Vagina (tissue), 2 donors: ENCODE measurements around the gene DDX10. TPM values are rescaled to one million over a fixed set of nuclear protein-coding genes. Genes with fewer than 3 reads are reported as not detected.
"Not testable (repeated sequence)": the region's sequence is repeated elsewhere in the genome, so short reads cannot be mapped to it uniquely, and the experiment has no call there.

Experiments
- DNase-seq, 2 donors: peaks; one replicate each; pipeline ENCODE4 v3.0.0-alpha.2; 2017; ENCODE audit errors: extremely low spot score in 2 of 2
- H3K27ac ChIP-seq: fragments of 200-600 bp; sonication (generic); one replicate; pipeline ENCODE4 v1.5.1; 2019
- H3K27me3 ChIP-seq: fragments of 200-600 bp; sonication (generic); one replicate; pipeline ENCODE4 v1.5.1; 2019
- H3K36me3 ChIP-seq, 2 donors: fragments of 200-600 bp; sonication (generic); one replicate each; pipeline ENCODE4 v1.5.1; 2017 to 2019
- H3K4me1 ChIP-seq: fragments of 200-600 bp; sonication (generic); one replicate; pipeline ENCODE4 v1.5.1; 2019
- H3K4me3 ChIP-seq, 2 donors: fragments of 200-600 bp; sonication (generic); 1 replicate in 1 of 2; 2 replicates in 1 of 2; pipeline ENCODE4 v1.5.1; 2016 to 2019
- H3K9me3 ChIP-seq: fragments of 200-600 bp; sonication (generic); one replicate; pipeline ENCODE4 v1.5.1; 2019
- CTCF ChIP-seq, 3 experiments: fragments of 450-650 bp in 2 of 3; fragments of 200-600 bp in 1 of 3; sonication (generic) in 1 of 3; IDR thresholded peaks; one replicate each; pipeline ENCODE4 v1.5.1; 2017 to 2019; ENCODE audit warnings: antibody characterized with exemption in 3 of 3, mild to moderate bottlenecking in 2 of 3, moderate library complexity in 2 of 3
- POLR2A ChIP-seq, 2 donors: fragments of 450-650 bp; IDR thresholded peaks; one replicate each; pipeline ENCODE4 v1.6.1; 2017; ENCODE audit warnings: antibody characterized with exemption in 2 of 2, mild to moderate bottlenecking in 2 of 2, moderate library complexity in 2 of 2
- POLR2AphosphoS5 ChIP-seq, 2 donors: sonication (generic); formaldehyde crosslinking; IDR thresholded peaks; one replicate each; pipeline ENCODE4 v1.9.0; 2017; ENCODE audit warnings: antibody characterized with exemption in 2 of 2, mild to moderate bottlenecking in 2 of 2, low read depth in 1 of 2; ENCODE audit not compliant: insufficient read depth in 1 of 2
- intact Hi-C: fragments of 100-400 bp; cut with DNase I; formaldehyde crosslinking; loops from one replicate; pipeline ENCODE4 v1.15.1; 2023
- total RNA-seq: library from RNA; depleted of rRNA; stranded (reverse); fragments of >200 nt; gene quantifications from one replicate; pipeline ENCODE4 v1.2.3, GENCODE V29; 2016

DDX10 gene
- total RNA-seq, 1 donor from 2014 or later = 23.8 TPM

GRCh38 chr11:108734283-108734682 lies 69.4 kb downstream of the DDX10 start:
- DNase-seq = no peak
- Histone ChIP-seq H3K27me3 (no peaks in the 10 kb centered on the region), H3K4me1 (peaks cover 4% of the 10 kb centered on the region), H3K36me3 (no peaks in the 10 kb centered on the region), H3K9me3 (no peaks in the 10 kb centered on the region), H3K4me3 (no peak overlapping the region), H3K27ac (no peak overlapping the region)
- intact Hi-C loops = no loop called here
- TF ChIP-seq POLR2A (IDR thresholded peaks at IDR 0.05) = no peak
- TF ChIP-seq CTCF (IDR thresholded peaks at IDR 0.05) = no peak
- TF ChIP-seq POLR2AphosphoS5 (IDR thresholded peaks at IDR 0.05; ENCODE audit: insufficient read depth in 1 of 2, low read depth in 1 of 2) = no peak

- TF ChIP-seq POLR2A (IDR thresholded peaks at IDR 0.05) (no peak), CTCF (IDR thresholded peaks at IDR 0.05) (no peak), POLR2AphosphoS5 (IDR thresholded peaks at IDR 0.05; ENCODE audit: insufficient read depth in 1 of 2, low read depth in 1 of 2) (no peak)
- Histone ChIP-seq H3K9me3 (no peaks in the 10 kb centered on the region), H3K27me3 (no peaks in the 10 kb centered on the region), H3K4me3 (no peak overlapping the region), H3K4me1 (no peaks in the 10 kb centered on the region), H3K36me3 (no peaks in the 10 kb centered on the region), H3K27ac (no peak overlapping the region)
- DNase-seq = no peak
- intact Hi-C loops = no loop called here
Observed at GRCh38 chr11:108734956-108735559, 70.2 kb downstream of the DDX10 start.

- DNase-seq, intact Hi-C loops, H3K4me1 ChIP-seq, H3K9me3 ChIP-seq, H3K4me3 ChIP-seq, H3K27me3 ChIP-seq, H3K27ac ChIP-seq, H3K36me3 ChIP-seq: not testable (repeated sequence)
Observed at GRCh38 chr11:108740132-108740531, 75.3 kb downstream of the DDX10 start.

GRCh38 chr11:108743851-108744250 lies 79.0 kb downstream of the DDX10 start:
- no peaks in the 10 kb centered on the region for H3K4me1 ChIP-seq
- no peaks in the 10 kb centered on the region for H3K36me3 ChIP-seq
- H3K27me3 ChIP-seq = no peaks in the 10 kb centered on the region
- H3K9me3 ChIP-seq = no peaks in the 10 kb centered on the region
- intact Hi-C loops = no loop called here
- DNase-seq = no peak
- no peak overlapping the region for H3K4me3 ChIP-seq
- no peak overlapping the region for H3K27ac ChIP-seq
- TF ChIP-seq POLR2A (IDR thresholded peaks at IDR 0.05) (no peak), CTCF (IDR thresholded peaks at IDR 0.05) (no peak), POLR2AphosphoS5 (IDR thresholded peaks at IDR 0.05; ENCODE audit: insufficient read depth in 1 of 2, low read depth in 1 of 2) (no peak)

- no peak for DNase-seq
- Histone ChIP-seq H3K4me1 (no peaks in the 10 kb centered on the region), H3K36me3 (no peaks in the 10 kb centered on the region), H3K4me3 (no peak overlapping the region), H3K27me3 (no peaks in the 10 kb centered on the region), H3K27ac (no peak overlapping the region), H3K9me3 (no peaks in the 10 kb centered on the region)
- TF ChIP-seq POLR2A (IDR thresholded peaks at IDR 0.05) (no peak), POLR2AphosphoS5 (IDR thresholded peaks at IDR 0.05; ENCODE audit: insufficient read depth in 1 of 2, low read depth in 1 of 2) (no peak), CTCF (IDR thresholded peaks at IDR 0.05) (no peak)
- intact Hi-C loops = no loop called here
Observed at GRCh38 chr11:108748968-108749367, 84.1 kb downstream of the DDX10 start.
